ENCODE measurements around the gene RNF213.

RNF213 gene

DNA sequence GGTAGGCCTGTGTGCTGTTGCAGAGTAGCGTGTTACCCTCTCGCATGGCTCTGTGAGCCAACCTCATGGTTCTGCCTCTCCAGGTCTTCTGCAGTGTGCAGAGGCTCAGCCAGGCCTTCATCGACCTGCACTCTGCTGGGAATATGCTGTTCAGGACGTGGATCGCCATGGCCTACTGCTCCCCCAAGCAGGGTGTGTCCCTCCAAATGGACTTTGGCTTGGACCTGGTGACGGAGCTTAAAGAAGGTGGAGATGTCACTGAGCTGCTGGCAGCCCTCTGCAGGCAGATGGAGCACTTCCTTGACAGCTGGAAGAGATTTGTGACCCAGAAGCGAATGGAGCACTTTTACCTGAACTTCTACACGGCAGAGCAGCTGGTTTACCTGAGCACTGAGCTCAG is 78.5 kb downstream of the RNF213 start:
- H3K36me3 ChIP-seq (ENCODE audit: insufficient read depth, low read length): peaks cover 60% of the 10 kb centered on the region; the same call in 1 of the 2 replicates
- TF ChIP-seq, protein P1, sequence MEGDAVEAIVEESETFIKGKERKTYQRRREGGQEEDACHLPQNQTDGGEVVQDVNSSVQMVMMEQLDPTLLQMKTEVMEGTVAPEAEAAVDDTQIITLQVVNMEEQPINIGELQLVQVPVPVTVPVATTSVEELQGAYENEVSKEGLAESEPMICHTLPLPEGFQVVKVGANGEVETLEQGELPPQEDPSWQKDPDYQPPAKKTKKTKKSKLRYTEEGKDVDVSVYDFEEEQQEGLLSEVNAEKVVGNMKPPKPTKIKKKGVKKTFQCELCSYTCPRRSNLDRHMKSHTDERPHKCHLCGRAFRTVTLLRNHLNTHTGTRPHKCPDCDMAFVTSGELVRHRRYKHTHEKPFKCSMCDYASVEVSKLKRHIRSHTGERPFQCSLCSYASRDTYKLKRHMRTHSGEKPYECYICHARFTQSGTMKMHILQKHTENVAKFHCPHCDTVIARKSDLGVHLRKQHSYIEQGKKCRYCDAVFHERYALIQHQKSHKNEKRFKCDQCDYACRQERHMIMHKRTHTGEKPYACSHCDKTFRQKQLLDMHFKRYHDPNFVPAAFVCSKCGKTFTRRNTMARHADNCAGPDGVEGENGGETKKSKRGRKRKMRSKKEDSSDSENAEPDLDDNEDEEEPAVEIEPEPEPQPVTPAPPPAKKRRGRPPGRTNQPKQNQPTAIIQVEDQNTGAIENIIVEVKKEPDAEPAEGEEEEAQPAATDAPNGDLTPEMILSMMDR (conservative IDR thresholded peaks at IDR 0.05; ENCODE audit: low read length): no peak
- no peak for TF ChIP-seq EZH2phosphoT487 (IDR thresholded peaks at IDR 0.05; ENCODE audit: borderline replicate concordance)
- H3K9ac ChIP-seq (ENCODE audit: low read depth, low read length, poor library complexity, severe bottlenecking): no peak overlapping the region
- H3K79me2 ChIP-seq (ENCODE audit: insufficient read depth, low read length): no peaks in the 10 kb centered on the region
- no peaks in the 10 kb centered on the region for H3K9me2 ChIP-seq (replicated peaks; ENCODE audit: low read depth, low read length)
- no peaks in the 10 kb centered on the region for H3F3A ChIP-seq (ENCODE audit: low read depth)
- no peaks in the 10 kb centered on the region for H3K9me3 ChIP-seq (ENCODE audit: insufficient read depth, low read depth, low read length)
- H3K4me1 ChIP-seq (ENCODE audit: insufficient read depth, low read length, poor library complexity, severe bottlenecking): peaks cover 2% of the 10 kb centered on the region
- no peaks in the 10 kb centered on the region for H3K27me3 ChIP-seq (ENCODE audit: insufficient read depth, low read length, poor library complexity, severe bottlenecking)
- H3K4me2 ChIP-seq (ENCODE audit: low read depth, low read length, poor library complexity, severe bottlenecking): no peak overlapping the region
- no peak overlapping the region for H2AFZ ChIP-seq (ENCODE audit: low read length)
- H4K20me1 ChIP-seq (ENCODE audit: insufficient read depth, low read length, poor library complexity, severe bottlenecking): no peaks in the 10 kb centered on the region
- no peak overlapping the region for H3K4me3 ChIP-seq (ENCODE audit: low read length, poor library complexity, severe bottlenecking)

DNA sequence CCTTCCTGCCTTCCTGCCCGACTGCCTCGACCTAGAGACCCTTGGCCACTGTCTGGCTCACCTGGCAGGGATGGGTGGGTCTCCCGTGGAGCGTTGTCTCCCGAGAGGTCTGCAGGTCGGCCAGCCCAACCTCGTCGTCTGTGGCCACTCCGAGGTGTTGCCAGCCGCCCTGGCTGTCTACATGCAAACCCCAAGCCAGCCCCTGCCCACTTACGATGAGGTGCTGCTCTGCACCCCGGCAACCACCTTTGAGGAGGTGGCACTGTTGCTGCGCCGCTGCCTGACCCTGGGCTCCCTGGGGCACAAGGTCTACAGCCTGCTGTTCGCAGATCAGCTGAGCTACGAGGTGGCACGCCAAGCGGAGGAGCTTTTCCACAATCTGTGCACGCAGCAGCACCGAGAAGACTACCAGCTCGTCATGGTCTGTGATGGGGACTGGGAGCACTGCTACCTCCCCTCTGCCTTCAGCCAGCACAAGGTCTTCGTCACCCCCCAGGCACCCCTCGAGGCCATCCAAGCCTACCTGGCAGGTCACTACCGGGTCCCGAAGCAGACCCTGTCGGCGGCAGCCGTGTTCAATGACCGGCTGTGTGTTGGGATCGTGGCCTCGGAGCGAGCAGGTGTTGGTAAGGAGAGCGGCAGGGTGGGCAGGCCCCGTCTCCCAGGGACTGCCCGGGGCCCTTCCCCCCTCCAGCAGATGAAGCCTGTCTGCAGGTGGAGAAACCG is 79.2 kb downstream of the RNF213 start:
- Histone ChIP-seq H3K9ac (ENCODE audit: low read depth, low read length, poor library complexity, severe bottlenecking) (no peak overlapping the region), H3F3A (ENCODE audit: low read depth) (no peaks in the 10 kb centered on the region), H3K36me3 (ENCODE audit: insufficient read depth, low read length) (peaks cover 65% of the 10 kb centered on the region; the same call in 1 of the 2 replicates), H3K79me2 (ENCODE audit: insufficient read depth, low read length) (no peaks in the 10 kb centered on the region), H3K4me2 (ENCODE audit: low read depth, low read length, poor library complexity, severe bottlenecking) (no peak overlapping the region), H3K9me2 (replicated peaks; ENCODE audit: low read depth, low read length) (no peaks in the 10 kb centered on the region), H3K27me3 (ENCODE audit: insufficient read depth, low read length, poor library complexity, severe bottlenecking) (no peaks in the 10 kb centered on the region), H3K4me3 (ENCODE audit: low read length, poor library complexity, severe bottlenecking) (no peak overlapping the region), H3K9me3 (ENCODE audit: insufficient read depth, low read depth, low read length) (no peaks in the 10 kb centered on the region), H3K4me1 (ENCODE audit: insufficient read depth, low read length, poor library complexity, severe bottlenecking) (peaks cover 6% of the 10 kb centered on the region), H4K20me1 (ENCODE audit: insufficient read depth, low read length, poor library complexity, severe bottlenecking) (no peaks in the 10 kb centered on the region), H2AFZ (ENCODE audit: low read length) (no peak overlapping the region)
- TF ChIP-seq, protein P1 (conservative IDR thresholded peaks at IDR 0.05; ENCODE audit: low read length): no peak
- no peak for TF ChIP-seq EZH2phosphoT487 (IDR thresholded peaks at IDR 0.05; ENCODE audit: borderline replicate concordance)

DNA sequence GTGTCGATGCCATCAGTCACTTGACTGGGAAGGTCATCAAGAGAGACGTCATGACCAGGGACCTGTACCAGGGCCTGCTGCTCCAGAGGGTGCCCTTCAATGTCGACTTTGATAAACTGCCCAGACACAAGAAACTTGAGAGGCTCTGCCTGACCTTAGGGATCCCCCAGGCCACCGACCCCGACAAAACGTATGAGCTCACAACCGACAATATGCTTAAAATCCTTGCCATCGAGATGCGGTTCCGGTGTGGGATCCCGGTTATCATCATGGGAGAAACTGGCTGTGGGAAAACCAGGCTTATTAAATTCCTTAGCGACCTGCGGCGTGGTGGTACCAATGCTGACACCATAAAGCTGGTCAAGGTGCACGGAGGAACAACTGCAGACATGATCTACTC is 84.7 kb downstream of the RNF213 start:
- H2AFZ ChIP-seq (ENCODE audit: low read length): no peak overlapping the region
- no peak for TF ChIP-seq EZH2phosphoT487 (IDR thresholded peaks at IDR 0.05; ENCODE audit: borderline replicate concordance)
- TF ChIP-seq, protein P1 (conservative IDR thresholded peaks at IDR 0.05; ENCODE audit: low read length): no peak
- no peak overlapping the region for H3K9ac ChIP-seq (ENCODE audit: low read depth, low read length, poor library complexity, severe bottlenecking)
- no peaks in the 10 kb centered on the region for H4K20me1 ChIP-seq (ENCODE audit: insufficient read depth, low read length, poor library complexity, severe bottlenecking)
- H3K9me3 ChIP-seq (ENCODE audit: insufficient read depth, low read depth, low read length): no peaks in the 10 kb centered on the region
- no peaks in the 10 kb centered on the region for H3K9me2 ChIP-seq (replicated peaks; ENCODE audit: low read depth, low read length)
- H3K4me3 ChIP-seq (ENCODE audit: low read length, poor library complexity, severe bottlenecking): no peak overlapping the region
- H3K27me3 ChIP-seq (ENCODE audit: insufficient read depth, low read length, poor library complexity, severe bottlenecking): no peaks in the 10 kb centered on the region
- H3K36me3 ChIP-seq (ENCODE audit: insufficient read depth, low read length): peaks cover 78% of the 10 kb centered on the region; the same call in 1 of the 2 replicates
- H3K4me2 ChIP-seq (ENCODE audit: low read depth, low read length, poor library complexity, severe bottlenecking): no peak overlapping the region
- H3K79me2 ChIP-seq (ENCODE audit: insufficient read depth, low read length): no peaks in the 10 kb centered on the region
- peaks cover 6% of the 10 kb centered on the region for H3K4me1 ChIP-seq (ENCODE audit: insufficient read depth, low read length, poor library complexity, severe bottlenecking)
- H3F3A ChIP-seq (ENCODE audit: low read depth): no peaks in the 10 kb centered on the region
